ENCODE measurements around the gene TNIP1.

DNA sequence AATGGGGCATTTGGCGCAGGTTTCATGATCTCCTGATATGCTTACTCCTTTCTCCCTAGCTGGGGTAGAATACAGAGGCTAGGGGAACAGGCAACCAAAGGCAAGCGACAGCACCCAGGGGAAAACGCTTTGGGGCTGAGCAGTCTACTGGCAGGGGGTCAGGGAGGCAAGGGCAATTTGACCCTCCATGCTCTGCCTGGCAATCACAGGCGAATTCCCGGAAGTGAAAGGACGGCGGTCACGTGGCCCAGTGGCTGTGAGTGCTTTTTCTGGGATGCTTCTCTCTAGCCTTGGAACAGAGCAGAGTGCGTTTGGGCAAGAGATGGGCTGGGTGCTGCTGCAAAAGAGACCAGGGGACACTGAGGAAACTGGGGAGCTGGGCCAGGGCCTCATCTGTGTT, 54.7 kb downstream of the TNIP1 start:
- TF ChIP-seq, protein P1, sequence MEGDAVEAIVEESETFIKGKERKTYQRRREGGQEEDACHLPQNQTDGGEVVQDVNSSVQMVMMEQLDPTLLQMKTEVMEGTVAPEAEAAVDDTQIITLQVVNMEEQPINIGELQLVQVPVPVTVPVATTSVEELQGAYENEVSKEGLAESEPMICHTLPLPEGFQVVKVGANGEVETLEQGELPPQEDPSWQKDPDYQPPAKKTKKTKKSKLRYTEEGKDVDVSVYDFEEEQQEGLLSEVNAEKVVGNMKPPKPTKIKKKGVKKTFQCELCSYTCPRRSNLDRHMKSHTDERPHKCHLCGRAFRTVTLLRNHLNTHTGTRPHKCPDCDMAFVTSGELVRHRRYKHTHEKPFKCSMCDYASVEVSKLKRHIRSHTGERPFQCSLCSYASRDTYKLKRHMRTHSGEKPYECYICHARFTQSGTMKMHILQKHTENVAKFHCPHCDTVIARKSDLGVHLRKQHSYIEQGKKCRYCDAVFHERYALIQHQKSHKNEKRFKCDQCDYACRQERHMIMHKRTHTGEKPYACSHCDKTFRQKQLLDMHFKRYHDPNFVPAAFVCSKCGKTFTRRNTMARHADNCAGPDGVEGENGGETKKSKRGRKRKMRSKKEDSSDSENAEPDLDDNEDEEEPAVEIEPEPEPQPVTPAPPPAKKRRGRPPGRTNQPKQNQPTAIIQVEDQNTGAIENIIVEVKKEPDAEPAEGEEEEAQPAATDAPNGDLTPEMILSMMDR (IDR thresholded peaks at IDR 0.05): no peak
- TF ChIP-seq POLR2AphosphoS5 (IDR thresholded peaks at IDR 0.05) (no peak), POLR2A (IDR thresholded peaks at IDR 0.05) (no peak)

Data from sigmoid colon (tissue), 4 donors.